Measurements from ENCODE around the gene TMEM145. TPM values are rescaled to one million over a fixed set of nuclear protein-coding genes. Genes with fewer than 3 reads are reported as not detected.
"Not testable (repeated sequence)": the region's sequence is repeated elsewhere in the genome, so short reads cannot be mapped to it uniquely, and the experiment has no call there.

TMEM145 gene
- total RNA-seq (2014; rRNA removed; shearing (Covaris generic)) = not detected in 2 replicates
- total RNA-seq (2022) = 1.8 TPM in 2 replicates
- percentile 27 among the genes with signal in this experiment for Bru-seq, nascent RNA
- BruChase-seq, experiment 1, labeled RNA remaining after a 6-hour chase = percentile 28 among the genes with signal in this experiment
- BruChase-seq, experiment 2, labeled RNA remaining after a 2-hour chase = percentile 24 among the genes with signal in this experiment
- long read RNA-seq = 0 reads

- Histone ChIP-seq H3K4me3 (ENCODE audit: low read depth, low read length, poor library complexity, severe bottlenecking) (peak within 1 kb of the TSS; percentile 57), H3K27ac (ENCODE audit: low read depth, low read length, poor library complexity, severe bottlenecking) (no peak within 1 kb of the TSS), H3K9me3 (ENCODE audit: low read length) (no peaks in the 10 kb centered on the region), H3K9me2 (ENCODE audit: insufficient read depth, low read length) (no peaks in the 10 kb centered on the region), H3K36me3 (ENCODE audit: insufficient read depth, low read length) (no peaks in the 10 kb centered on the region), H3K4me1 (ENCODE audit: insufficient read depth, low read length, poor library complexity, severe bottlenecking) (peaks cover 28% of the 10 kb centered on the region), H2AFZ (ENCODE audit: low read length) (peak within 1 kb of the TSS; percentile 7; the same call in 1 of the 2 replicates), H3K4me2 (ENCODE audit: low read length) (peak within 1 kb of the TSS; percentile 68), H4K20me1 (ENCODE audit: insufficient read depth, low read length) (no peaks in the 10 kb centered on the region), H3K79me2 (ENCODE audit: insufficient read depth, low read depth, low read length) (no peaks in the 10 kb centered on the region)
- BruUV-seq (replicated peaks) = no TSS peak
- peak; percentile 53 for DNase-seq (ENCODE audit: low spot score)
- CTCF ChIA-PET (ENCODE audit: unreplicated experiment) = no interaction called here
- POLR2A ChIA-PET = no interaction called here
- intact Hi-C loops (cut with micrococcal nuclease; ENCODE audit: unreplicated experiment) = no loop called here
- TF ChIP-seq CTCF (conservative IDR thresholded peaks at IDR 0.05; ENCODE audit: low read length) (peak; percentile 35; the same call in 1 of the 2 replicates), EZH2phosphoT487 (IDR thresholded peaks at IDR 0.05; ENCODE audit: borderline replicate concordance, low read depth, low read length) (no peak)
Observed at GRCh38 chr19:42313096-42313839, at the start of gene TMEM145. Gene TMEM145 (plus strand): TSS chr19:42313309. CDS start chr19:42313377, 68 bp downstream.

DNA sequence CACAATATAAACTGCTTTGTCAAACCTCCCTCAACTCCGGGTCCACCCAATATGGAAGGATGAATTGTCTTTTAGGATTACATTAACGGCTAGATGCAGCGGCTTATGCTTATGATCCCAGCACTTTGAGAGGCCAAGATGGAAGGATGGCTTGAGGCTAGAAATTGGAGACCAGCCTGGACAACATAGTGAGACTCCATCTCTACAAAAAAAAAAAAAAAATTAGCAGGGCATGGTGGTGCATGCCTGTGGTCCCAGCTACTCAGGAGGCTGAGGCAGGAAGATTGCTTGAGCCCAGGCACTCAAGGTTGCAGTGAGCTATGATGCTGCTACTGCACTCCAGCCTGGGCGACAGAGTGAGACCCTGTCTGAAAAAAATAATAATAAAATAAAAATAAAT lies 47.0 kb upstream of the TMEM145 start:
- CTCF ChIA-PET (ENCODE audit: unreplicated experiment); POLR2A ChIA-PET; H3K27ac ChIP-seq (ENCODE audit: low read depth, low read length, poor library complexity, severe bottlenecking); H3K79me2 ChIP-seq (ENCODE audit: insufficient read depth, low read depth, low read length); H3K4me3 ChIP-seq (ENCODE audit: low read depth, low read length, poor library complexity, severe bottlenecking); H2AFZ ChIP-seq (ENCODE audit: low read length); BruUV-seq (replicated peaks); DNase-seq (ENCODE audit: low spot score); H3K9me2 ChIP-seq (ENCODE audit: insufficient read depth, low read length); H3K4me2 ChIP-seq (ENCODE audit: low read length); H4K20me1 ChIP-seq (ENCODE audit: insufficient read depth, low read length); H3K36me3 ChIP-seq (ENCODE audit: insufficient read depth, low read length); intact Hi-C loops (cut with micrococcal nuclease; ENCODE audit: unreplicated experiment); H3K9me3 ChIP-seq (ENCODE audit: low read length): not testable (repeated sequence)
- peaks cover 25% of the 10 kb centered on the region for H3K4me1 ChIP-seq (ENCODE audit: insufficient read depth, low read length, poor library complexity, severe bottlenecking)

DNA sequence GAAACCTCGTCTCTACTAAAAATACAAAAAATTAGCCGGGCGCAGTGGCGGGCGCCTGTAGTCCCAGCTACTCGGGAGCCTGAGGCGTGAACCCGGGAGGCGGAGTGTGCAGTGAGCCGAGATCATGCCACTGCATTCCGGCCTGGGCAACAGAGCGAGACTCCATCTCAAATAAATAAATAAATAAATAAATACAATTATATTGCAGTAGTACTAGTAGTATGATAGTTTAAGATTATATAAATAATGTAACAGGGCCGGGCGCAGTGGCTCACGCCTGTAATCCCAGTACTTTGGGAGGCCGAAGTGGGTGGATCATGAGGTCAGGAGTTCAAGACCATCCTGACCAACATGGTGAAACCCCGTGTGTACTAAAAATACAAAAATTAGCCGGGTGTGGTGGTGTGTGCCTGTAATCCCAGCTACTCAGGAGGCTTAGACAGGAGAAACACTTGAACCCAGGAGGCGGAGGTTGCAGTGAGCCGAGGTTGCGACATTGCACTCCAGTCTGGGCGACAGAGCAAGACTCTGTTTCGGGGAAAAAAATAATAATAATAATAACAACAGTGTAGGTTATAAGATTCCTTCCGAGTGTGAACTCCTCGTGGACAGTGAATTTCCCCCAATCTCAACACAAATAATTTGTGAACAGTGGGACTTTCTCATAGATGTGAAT lies 46.0 kb upstream of the TMEM145 start:
- H3K36me3 ChIP-seq (ENCODE audit: insufficient read depth, low read length); H3K9me2 ChIP-seq (ENCODE audit: insufficient read depth, low read length); CTCF ChIA-PET (ENCODE audit: unreplicated experiment); POLR2A ChIA-PET; BruUV-seq (replicated peaks); H4K20me1 ChIP-seq (ENCODE audit: insufficient read depth, low read length); H3K79me2 ChIP-seq (ENCODE audit: insufficient read depth, low read depth, low read length); DNase-seq (ENCODE audit: low spot score); H3K27ac ChIP-seq (ENCODE audit: low read depth, low read length, poor library complexity, severe bottlenecking); H3K9me3 ChIP-seq (ENCODE audit: low read length); intact Hi-C loops (cut with micrococcal nuclease; ENCODE audit: unreplicated experiment); H2AFZ ChIP-seq (ENCODE audit: low read length): not testable (repeated sequence)
- H3K4me1 ChIP-seq (ENCODE audit: insufficient read depth, low read length, poor library complexity, severe bottlenecking) = peaks cover 32% of the 10 kb centered on the region
- peak overlapping the region; percentile 73 for H3K4me3 ChIP-seq (ENCODE audit: low read depth, low read length, poor library complexity, severe bottlenecking)
- H3K4me2 ChIP-seq (ENCODE audit: low read length) = peak overlapping the region; percentile 91

Data from OCI-LY7 (cell line).